ENCODE data around the gene TCF3.

- TF ChIP-seq YY1 (IDR thresholded peaks at IDR 0.05; ENCODE audit: insufficient read depth, insufficient read length) (no peak), ZNF274 (IDR thresholded peaks at IDR 0.05; ENCODE audit: low read depth, low read length) (no peak)
Observed at GRCh38 chr19:1616875-1617274, 35.5 kb downstream of the TCF3 start.
